OCI-LY1 (cell line): Measurements from ENCODE around the gene TBX19.

ENCODE experiments used
- EZH2 ChIP-seq: fragments of 200-600 bp; sonication (generic), shearing (Covaris generic); IDR thresholded peaks from 2 replicates; pipeline ENCODE4 v1.8.0; 2017; ENCODE audit warnings: borderline replicate concordance, mixed run types, mild to moderate bottlenecking, antibody characterized with exemption, low read length, moderate library complexity, mixed read lengths
- TF ChIP-seq, protein P1 (sequence below): fragments of 200-600 bp; sonication (generic), shearing (Covaris generic); IDR thresholded peaks from 2 replicates; pipeline ENCODE4 v1.5.1; 2017; ENCODE audit warnings: mild to moderate bottlenecking, antibody characterized with exemption, low read length, moderate library complexity, mixed read lengths

DNA sequence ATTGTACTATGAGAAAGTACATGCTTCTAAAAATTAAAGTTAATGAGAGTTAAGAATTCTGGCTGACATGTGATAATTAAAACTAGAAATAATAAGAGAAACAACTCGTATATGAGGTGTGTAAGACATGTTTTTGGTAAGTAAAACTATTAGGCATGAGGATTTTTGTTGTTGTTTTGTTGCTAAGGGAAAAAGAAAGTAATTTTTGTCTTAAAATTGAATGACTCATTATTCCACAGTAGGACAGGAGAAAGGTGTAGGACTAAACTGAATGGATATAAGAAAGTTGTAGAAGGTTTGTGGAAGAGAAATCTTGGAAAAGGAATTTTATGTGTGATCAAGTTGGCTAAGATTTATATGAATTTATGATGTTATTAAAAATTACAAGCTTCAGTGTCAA lies 54.8 kb downstream of the TBX19 start:
- TF ChIP-seq, protein P1, sequence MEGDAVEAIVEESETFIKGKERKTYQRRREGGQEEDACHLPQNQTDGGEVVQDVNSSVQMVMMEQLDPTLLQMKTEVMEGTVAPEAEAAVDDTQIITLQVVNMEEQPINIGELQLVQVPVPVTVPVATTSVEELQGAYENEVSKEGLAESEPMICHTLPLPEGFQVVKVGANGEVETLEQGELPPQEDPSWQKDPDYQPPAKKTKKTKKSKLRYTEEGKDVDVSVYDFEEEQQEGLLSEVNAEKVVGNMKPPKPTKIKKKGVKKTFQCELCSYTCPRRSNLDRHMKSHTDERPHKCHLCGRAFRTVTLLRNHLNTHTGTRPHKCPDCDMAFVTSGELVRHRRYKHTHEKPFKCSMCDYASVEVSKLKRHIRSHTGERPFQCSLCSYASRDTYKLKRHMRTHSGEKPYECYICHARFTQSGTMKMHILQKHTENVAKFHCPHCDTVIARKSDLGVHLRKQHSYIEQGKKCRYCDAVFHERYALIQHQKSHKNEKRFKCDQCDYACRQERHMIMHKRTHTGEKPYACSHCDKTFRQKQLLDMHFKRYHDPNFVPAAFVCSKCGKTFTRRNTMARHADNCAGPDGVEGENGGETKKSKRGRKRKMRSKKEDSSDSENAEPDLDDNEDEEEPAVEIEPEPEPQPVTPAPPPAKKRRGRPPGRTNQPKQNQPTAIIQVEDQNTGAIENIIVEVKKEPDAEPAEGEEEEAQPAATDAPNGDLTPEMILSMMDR = no peak
- TF ChIP-seq EZH2 = no peak
